22Rv1 (cell line): ENCODE results near the gene MORC2.

Source experiments
- CTCF ChIP-seq: fragments of 450-650 bp; IDR thresholded peaks from 2 replicates; pipeline ENCODE4 v1.5.1; 2017; ENCODE audit warnings: mild to moderate bottlenecking
- ZFX ChIP-seq: fragments of 450-650 bp; IDR thresholded peaks from 2 replicates; pipeline ENCODE4 v1.6.1; 2017; ENCODE audit warnings: antibody characterized with exemption, borderline replicate concordance

GRCh38 chr22:30887861-30888260 lies 80.7 kb downstream of the MORC2 start:
- no peak for TF ChIP-seq CTCF
- TF ChIP-seq ZFX: no peak
